Vagina (tissue), 2 donors: Measurements from ENCODE around the gene SPR.

Experiments
- CTCF ChIP-seq, 3 experiments: fragments of 450-650 bp in 2 of 3; fragments of 200-600 bp in 1 of 3; sonication (generic) in 1 of 3; IDR thresholded peaks; one replicate each; pipeline ENCODE4 v1.5.1; 2017 to 2019; ENCODE audit warnings: antibody characterized with exemption in 3 of 3, mild to moderate bottlenecking in 2 of 3, moderate library complexity in 2 of 3
- POLR2A ChIP-seq, 2 donors: fragments of 450-650 bp; IDR thresholded peaks; one replicate each; pipeline ENCODE4 v1.6.1; 2017; ENCODE audit warnings: antibody characterized with exemption in 2 of 2, mild to moderate bottlenecking in 2 of 2, moderate library complexity in 2 of 2

GRCh38 chr2:72843301-72843700, 43.9 kb upstream of the SPR start:
- TF ChIP-seq CTCF (IDR thresholded peaks at IDR 0.05) (no peak), POLR2A (IDR thresholded peaks at IDR 0.05) (no peak)
